Measurements from ENCODE around the gene ZNF649.

The ZNF649 gene

GRCh38 chr19:51887522-51888498 is 17.0 kb downstream of the ZNF649 start, which contains the start of gene ZNF577:
Gene ZNF577 (minus strand): TSS chr19:51887951. CDS start chr19:51880382, 7,569 bp downstream.
- DNase-seq (ENCODE audit: low read depth in 2 of 2, low spot score in 1 of 2) = peak; percentile 18 to 38

- DNase-seq (ENCODE audit: low read depth in 2 of 2, low spot score in 1 of 2) = no peak
These were observed 20.1 kb downstream of the ZNF649 start for GRCh38 chr19:51884713-51885112.

GRCh38 chr19:51882518-51882917 is 22.3 kb downstream of the ZNF649 start:
- no peak for DNase-seq (ENCODE audit: low read depth in 2 of 2, low spot score in 1 of 2)

GRCh38 chr19:51873097-51873496 is 31.7 kb downstream of the ZNF649 start:
- DNase-seq (ENCODE audit: low read depth in 2 of 2, low spot score in 1 of 2) = no peak

- no peak for DNase-seq (ENCODE audit: low read depth in 2 of 2, low spot score in 1 of 2)
These were observed 42.8 kb downstream of the ZNF649 start for GRCh38 chr19:51861870-51862622.

Measured in stimulated activated CD8-positive, alpha-beta memory T cell treated with anti-CD3 and anti-CD28 coated beads, Interleukin-4, amount 100 ng/mL, for 4 hours (primary cell).